OCI-LY7 (cell line): ENCODE data around the gene CD2AP. TPM values are rescaled to one million over a fixed set of nuclear protein-coding genes. Genes with fewer than 3 reads are reported as not detected.

Experiments
- BruUV-seq: library from RNA; stranded (reverse); fragments of 400-500 nt; replicated peaks from 2 replicates; lab custom pipeline; 2021; lab: Mats Ljungman, UMichigan
- CTCF ChIA-PET: fragments of 300-600 bp; sonication (Branson Sonifier 250); formaldehyde crosslinking; loops from one replicate; lab custom pipeline; 2022; ENCODE audit warnings: antibody characterized with exemption; ENCODE audit not compliant: unreplicated experiment; lab: Charles Lee
- POLR2A ChIA-PET: fragments of 300-600 bp; sonication (Branson Sonifier 250); formaldehyde crosslinking; loops from one replicate; lab custom pipeline; 2022; ENCODE audit warnings: antibody characterized with exemption; lab: Charles Lee
- DNase-seq: peaks from one replicate; pipeline ENCODE4 v3.0.0-alpha.2; 2015; ENCODE audit warnings: low spot score
- H2AFZ ChIP-seq: fragments of 200-600 bp; sonication (generic), shearing (Covaris generic); 2 replicates; pipeline ENCODE4 v1.6.1; 2014; ENCODE audit warnings: mild to moderate bottlenecking, antibody characterized with exemption, low read length, moderate library complexity
- H3K27ac ChIP-seq: fragments of 200-600 bp; sonication (generic); 2 replicates; pipeline ENCODE4 v1.5.1; 2014; ENCODE audit warnings: mixed run types, low read depth, mild to moderate bottlenecking, moderate library complexity, low read length, inconsistent platforms; ENCODE audit not compliant: poor library complexity, severe bottlenecking
- H3K36me3 ChIP-seq: fragments of 200-600 bp; sonication (generic); 2 replicates; pipeline ENCODE4 v1.6.1; 2014; ENCODE audit warnings: mild to moderate bottlenecking, antibody characterized with exemption, low read length, moderate library complexity, mixed read lengths; ENCODE audit not compliant: insufficient read depth
- H3K4me1 ChIP-seq: fragments of 200-600 bp; sonication (generic); 2 replicates; pipeline ENCODE4 v1.5.1; 2014; ENCODE audit warnings: mild to moderate bottlenecking, low read length; ENCODE audit not compliant: insufficient read depth, poor library complexity, severe bottlenecking
- H3K4me2 ChIP-seq: fragments of 200-600 bp; sonication (generic); 2 replicates; pipeline ENCODE4 v1.6.1; 2014; ENCODE audit warnings: mild to moderate bottlenecking, low read length
- H3K4me3 ChIP-seq: fragments of 200-600 bp; sonication (generic); 2 replicates; pipeline ENCODE4 v1.5.1; 2014; ENCODE audit warnings: mild to moderate bottlenecking, low read depth, low read length; ENCODE audit not compliant: poor library complexity, severe bottlenecking
- H3K79me2 ChIP-seq: fragments of 200-600 bp; sonication (generic); 2 replicates; pipeline ENCODE4 v1.6.1; 2016; ENCODE audit warnings: low read depth, mild to moderate bottlenecking, low read length, moderate library complexity, mixed read lengths; ENCODE audit not compliant: insufficient read depth
- H3K9me2 ChIP-seq: fragments of 200-600 bp; sonication (generic); 2 replicates; pipeline ENCODE4 v1.6.1; 2016; ENCODE audit warnings: mild to moderate bottlenecking, low read length, mixed read lengths; ENCODE audit not compliant: insufficient read depth
- H3K9me3 ChIP-seq: fragments of 200-600 bp; sonication (generic); 2 replicates; pipeline ENCODE4 v1.6.1; 2014; ENCODE audit warnings: mild to moderate bottlenecking, mixed run types, low read length, mixed read lengths
- H4K20me1 ChIP-seq: fragments of 200-600 bp; sonication (generic); 2 replicates; pipeline ENCODE4 v1.6.1; 2014; ENCODE audit warnings: mild to moderate bottlenecking, antibody characterized with exemption, low read length, moderate library complexity, mixed read lengths; ENCODE audit not compliant: insufficient read depth
- CTCF ChIP-seq: fragments of 200-600 bp; sonication (generic); conservative IDR thresholded peaks from 2 replicates; pipeline ENCODE4 v1.5.1; 2014; ENCODE audit warnings: mild to moderate bottlenecking, antibody characterized with exemption, low read length, moderate library complexity, mixed read lengths
- EZH2phosphoT487 ChIP-seq: fragments of 200-600 bp; sonication (generic); IDR thresholded peaks from 2 replicates; pipeline ENCODE4 v1.6.1; 2018; ENCODE audit warnings: low read depth, borderline replicate concordance, mild to moderate bottlenecking, mixed run types, antibody characterized with exemption, low read length, moderate library complexity, mixed read lengths
- intact Hi-C: fragments of 100-400 bp; cut with micrococcal nuclease; formaldehyde crosslinking; loops from one replicate; pipeline ENCODE4 v1.10.0; 2022; ENCODE audit not compliant: unreplicated experiment
- total RNA-seq, 2 experiments: library from RNA; depleted of rRNA in 1 of 2; stranded (reverse); fragments of >200 nt in 1 of 2; shearing (Covaris generic) in 1 of 2; gene quantifications; 2 replicates each; pipeline ENCODE4 v1.2.3, GENCODE V29; 2014 to 2022

Gene CD2AP
- total RNA-seq, 2 experiments from 2014 or later = 26.6 to 58.0 TPM

DNA sequence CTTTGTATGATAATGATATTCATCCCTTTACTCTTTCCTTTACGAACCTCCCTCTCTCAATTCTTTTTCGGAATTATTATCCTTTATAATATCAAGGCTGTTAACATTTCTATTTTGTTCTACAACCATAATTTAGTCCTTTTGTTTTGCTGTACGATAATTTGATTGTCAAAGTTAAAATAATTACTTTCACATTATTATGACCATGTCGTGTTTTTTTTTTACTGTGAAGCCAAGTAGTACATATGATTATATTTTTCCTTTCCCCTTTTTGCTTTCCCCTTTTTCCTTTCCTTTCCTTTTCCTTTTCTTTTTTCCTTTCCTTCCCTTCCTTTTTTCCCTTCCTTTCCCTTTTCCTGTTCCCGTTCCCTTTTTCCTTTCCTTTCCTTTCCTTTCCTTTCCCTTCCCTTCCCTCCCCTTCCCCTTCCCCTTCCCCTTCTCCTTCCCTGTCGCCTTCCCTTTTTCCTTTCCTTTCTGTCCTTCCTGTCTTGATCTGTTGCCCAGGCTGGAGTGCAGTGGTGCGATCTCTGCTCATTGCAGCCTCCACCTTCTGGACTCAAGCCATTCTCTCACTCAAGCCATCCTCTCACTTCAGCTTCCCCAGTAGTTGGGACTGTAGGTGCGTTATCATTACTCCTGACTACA lies 19.5 kb downstream of the CD2AP start:
- ChIA-PET CTCF (no interaction called here), POLR2A (interaction anchor here (0.6 to 1.3 kb wide), 3 partner anchors 9 to 18 kb away, joined by 4 to 6 read pairs (median 4); no protein-coding TSS in a partner anchor)

GRCh38 chr6:47502920-47503319 lies 25.3 kb downstream of the CD2AP start:
- no TSS peak for BruUV-seq
- Histone ChIP-seq H2AFZ (no peak overlapping the region), H3K9me2 (no peaks in the 10 kb centered on the region), H4K20me1 (peaks cover 6% of the 10 kb centered on the region; the same call in 1 of the 2 replicates), H3K4me2 (no peak overlapping the region), H3K9me3 (peaks cover 3% of the 10 kb centered on the region; the same call in 1 of the 2 replicates), H3K36me3 (peaks cover 35% of the 10 kb centered on the region), H3K27ac (no peak overlapping the region), H3K79me2 (peaks cover 78% of the 10 kb centered on the region), H3K4me3 (no peak overlapping the region), H3K4me1 (peaks cover 3% of the 10 kb centered on the region)
- no peak for TF ChIP-seq EZH2phosphoT487
- TF ChIP-seq CTCF = no peak
- intact Hi-C loops = no loop called here
- ChIA-PET POLR2A (interaction anchor here (0.6 to 1.7 kb wide), 4 partner anchors 11 to 102 kb away, joined by 3 to 6 read pairs (median 4); no protein-coding TSS in a partner anchor), CTCF (no interaction called here)
- DNase-seq = no peak

More for the DNA sequence above, 19.5 kb downstream of the CD2AP start:
- Histone ChIP-seq H2AFZ (no peak overlapping the region), H3K79me2 (peaks cover 100% of the 10 kb centered on the region), H3K4me2 (no peak overlapping the region), H4K20me1 (peaks cover 41% of the 10 kb centered on the region), H3K9me2 (no peaks in the 10 kb centered on the region), H3K27ac (no peak overlapping the region), H3K4me3 (no peak overlapping the region), H3K36me3 (0 out of 2 replicates have a peak, but pooled peaks cover 8% of the 10 kb centered on the region), H3K9me3 (no peaks in the 10 kb centered on the region), H3K4me1 (peaks cover 4% of the 10 kb centered on the region)
- intact Hi-C loops = no loop called here
- no TSS peak for BruUV-seq
- no peak for DNase-seq
- TF ChIP-seq CTCF (no peak), EZH2phosphoT487 (no peak)

DNA sequence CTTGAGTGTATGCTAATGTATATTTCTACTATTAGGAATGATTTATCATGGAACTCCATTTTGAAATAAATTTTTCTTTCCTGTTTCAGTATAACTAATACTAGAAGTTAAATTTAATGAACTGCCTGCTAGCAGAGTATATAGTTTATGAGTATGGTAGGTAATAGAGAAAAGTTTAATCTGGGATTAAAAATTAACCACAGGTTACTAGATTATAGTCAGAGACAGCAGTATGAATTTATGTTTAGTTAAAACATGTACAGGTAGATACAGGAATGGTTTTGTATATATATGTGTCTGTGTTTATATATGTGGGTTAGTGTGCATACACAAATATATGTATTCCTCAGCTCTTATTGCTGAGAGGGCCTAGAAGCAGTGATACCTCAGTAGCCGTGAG lies 32.3 kb downstream of the CD2AP start:
- H3K79me2 ChIP-seq = peaks cover 67% of the 10 kb centered on the region
- no peak overlapping the region for H3K4me2 ChIP-seq
- no peaks in the 10 kb centered on the region for H3K4me1 ChIP-seq
- no peaks in the 10 kb centered on the region for H3K9me2 ChIP-seq
- no peaks in the 10 kb centered on the region for H4K20me1 ChIP-seq
- H3K9me3 ChIP-seq = peaks cover 40% of the 10 kb centered on the region
- ChIA-PET POLR2A (no interaction called here), CTCF (no interaction called here)
- intact Hi-C loops = no loop called here
- BruUV-seq = no TSS peak
- H3K4me3 ChIP-seq = no peak overlapping the region
- peaks cover 78% of the 10 kb centered on the region for H3K36me3 ChIP-seq
- no peak overlapping the region for H3K27ac ChIP-seq
- TF ChIP-seq EZH2phosphoT487 (no peak), CTCF (no peak)
- no peak overlapping the region for H2AFZ ChIP-seq
- no peak for DNase-seq
